Pons (tissue), 1 donor: ENCODE measurements around the gene SIGLEC10.

Source experiments
- DNase-seq: peaks from one replicate; pipeline ENCODE4 v3.0.0-alpha.2; 2016; ENCODE audit warnings: low spot score

The SIGLEC10 gene

GRCh38 chr19:51394050-51394836 is 23.2 kb downstream of the SIGLEC10 start:
- DNase-seq: peak; percentile 99

- DNase-seq: no peak
These were observed 24.7 kb downstream of the SIGLEC10 start for GRCh38 chr19:51392701-51393100.

GRCh38 chr19:51391073-51391611 is 26.3 kb downstream of the SIGLEC10 start:
- DNase-seq: no peak

GRCh38 chr19:51389143-51389542 is 28.3 kb downstream of the SIGLEC10 start:
- no peak for DNase-seq

GRCh38 chr19:51387924-51388389 is 29.5 kb downstream of the SIGLEC10 start, which contains the start of gene LIM2:
LIM2 (minus strand) TSS chr19:51387974; CDS start chr19:51387443, 531 bp downstream.
- no peak for DNase-seq

- DNase-seq: no peak
These were observed 30.4 kb downstream of the SIGLEC10 start for GRCh38 chr19:51386882-51387520.

- DNase-seq: no peak
These were observed 35.4 kb downstream of the SIGLEC10 start for GRCh38 chr19:51382004-51382403.

GRCh38 chr19:51380379-51380778 is 37.1 kb downstream of the SIGLEC10 start:
- no peak for DNase-seq

- no peak for DNase-seq
These were observed 40.0 kb downstream of the SIGLEC10 start for GRCh38 chr19:51377422-51377821.

GRCh38 chr19:51375504-51376221 is 41.8 kb downstream of the SIGLEC10 start:
- no peak for DNase-seq

- DNase-seq: no peak
These were observed 44.6 kb downstream of the SIGLEC10 start, which contains the start of gene NKG7 for GRCh38 chr19:51372649-51373504. NKG7 (minus strand) TSS chr19:51372654; CDS start chr19:51372535, 119 bp downstream.

- DNase-seq: no peak
These were observed 45.3 kb downstream of the SIGLEC10 start for GRCh38 chr19:51372021-51372648.

- DNase-seq: no peak
These were observed 46.2 kb downstream of the SIGLEC10 start for GRCh38 chr19:51371186-51371690.

GRCh38 chr19:51370230-51370629 is 47.2 kb downstream of the SIGLEC10 start:
- DNase-seq: no peak

GRCh38 chr19:51368366-51369282 is 48.8 kb downstream of the SIGLEC10 start, which contains the start of gene CLDND2:
CLDND2 (minus strand) TSS chr19:51369003; CDS start chr19:51368577, 426 bp downstream.
- no peak for DNase-seq

GRCh38 chr19:51367565-51368365 is 49.7 kb downstream of the SIGLEC10 start:
- DNase-seq: peak; percentile 98

- no peak for DNase-seq
These were observed 50.2 kb downstream of the SIGLEC10 start for GRCh38 chr19:51367255-51367564.

GRCh38 chr19:51366389-51367254 is 50.8 kb downstream of the SIGLEC10 start:
- DNase-seq: peak; percentile 99
